Chondrocyte (in vitro differentiated cells): ENCODE data around the gene LRRC7. TPM values are rescaled to one million over a fixed set of nuclear protein-coding genes. Genes with fewer than 3 reads are reported as not detected.

Experiments
- DNase-seq: peaks from one replicate; pipeline ENCODE4 v3.0.0; 2021; ENCODE audit warnings: mixed read lengths, low spot score
- H3K27ac Mint-ChIP-seq: one replicate; pipeline ENCODE4 v1.8.0; 2021; ENCODE audit warnings: mild to moderate bottlenecking, moderate library complexity, mixed read lengths; ENCODE audit not compliant: unreplicated experiment
- H3K27me3 Mint-ChIP-seq: 2 replicates; pipeline ENCODE4 v1.8.0; 2021; ENCODE audit warnings: low read depth, mixed read lengths
- H3K36me3 Mint-ChIP-seq: 2 replicates; pipeline ENCODE4 v1.8.0; 2021; ENCODE audit warnings: low read depth, mixed read lengths
- H3K4me1 Mint-ChIP-seq: 2 replicates; pipeline ENCODE4 v1.8.0; 2021; ENCODE audit warnings: low read depth, mild to moderate bottlenecking, mixed read lengths
- H3K4me3 Mint-ChIP-seq: one replicate; pipeline ENCODE4 v1.8.0; 2021; ENCODE audit warnings: mild to moderate bottlenecking, moderate library complexity, mixed read lengths; ENCODE audit not compliant: unreplicated experiment
- H3K9me3 Mint-ChIP-seq: 2 replicates; pipeline ENCODE4 v1.8.0; 2021; ENCODE audit warnings: low read depth, mixed read lengths
- CTCF ChIP-seq: fragments of 200-600 bp; sonication (generic); IDR thresholded peaks from 2 replicates; pipeline ENCODE4 v1.5.0; 2021; ENCODE audit warnings: antibody characterized with exemption, mild to moderate bottlenecking, moderate library complexity
- total RNA-seq: library from RNA; stranded (reverse); gene quantifications from 3 replicates; pipeline ENCODE4 v1.2.1, GENCODE V29; 2021

The LRRC7 gene
- total RNA-seq, 1 donor from 2014 or later, result not detected

- H3K4me1 Mint-ChIP-seq, result no peaks in the 10 kb centered on the region
- H3K4me3 Mint-ChIP-seq, result no peak overlapping the region
- peaks cover 2% of the 10 kb centered on the region for H3K27me3 Mint-ChIP-seq
- no peaks in the 10 kb centered on the region for H3K9me3 Mint-ChIP-seq
- no peaks in the 10 kb centered on the region for H3K36me3 Mint-ChIP-seq
- DNase-seq, result no peak
- TF ChIP-seq CTCF, result no peak
- no peak overlapping the region for H3K27ac Mint-ChIP-seq
Measured at GRCh38 chr1:69611316-69611715, 43.6 kb downstream of the LRRC7 start.

GRCh38 chr1:69613414-69613813 is 45.7 kb downstream of the LRRC7 start:
- no peak for DNase-seq
- Mint-ChIP-seq H3K36me3 (no peaks in the 10 kb centered on the region), H3K4me1 (no peaks in the 10 kb centered on the region), H3K4me3 (no peak overlapping the region), H3K27ac (no peak overlapping the region), H3K9me3 (peaks cover 3% of the 10 kb centered on the region), H3K27me3 (no peaks in the 10 kb centered on the region)
- no peak for TF ChIP-seq CTCF

GRCh38 chr1:69638673-69639072 is 71.0 kb downstream of the LRRC7 start:
- no peak for TF ChIP-seq CTCF
- Mint-ChIP-seq H3K4me1 (no peaks in the 10 kb centered on the region), H3K36me3 (no peaks in the 10 kb centered on the region), H3K9me3 (peaks cover 8% of the 10 kb centered on the region), H3K27ac (no peak overlapping the region), H3K4me3 (no peak overlapping the region), H3K27me3 (peaks cover 4% of the 10 kb centered on the region)
- DNase-seq, result no peak

- Mint-ChIP-seq H3K4me3 (no peak overlapping the region), H3K27ac (no peak overlapping the region), H3K9me3 (peaks cover 5% of the 10 kb centered on the region), H3K27me3 (peaks cover 4% of the 10 kb centered on the region), H3K4me1 (no peaks in the 10 kb centered on the region), H3K36me3 (no peaks in the 10 kb centered on the region)
- TF ChIP-seq CTCF, result no peak
- no peak for DNase-seq
Measured at GRCh38 chr1:69639159-69639558, 71.4 kb downstream of the LRRC7 start.

- no peaks in the 10 kb centered on the region for H3K36me3 Mint-ChIP-seq
- no peak overlapping the region for H3K27ac Mint-ChIP-seq
- no peaks in the 10 kb centered on the region for H3K4me1 Mint-ChIP-seq
- no peak for TF ChIP-seq CTCF
- no peak for DNase-seq
- H3K4me3 Mint-ChIP-seq, result no peak overlapping the region
- H3K27me3 Mint-ChIP-seq, result peaks cover 3% of the 10 kb centered on the region
- peaks cover 5% of the 10 kb centered on the region for H3K9me3 Mint-ChIP-seq
Measured at GRCh38 chr1:69643266-69643665, 75.5 kb downstream of the LRRC7 start.
